ENCODE data around the gene TRMT1L. TPM values are rescaled to one million over a fixed set of nuclear protein-coding genes. Genes with fewer than 3 reads are reported as not detected.

TRMT1L gene
- total and polyA plus RNA-seq, 2 experiments from 2014 or later: 11.7 to 30.8 TPM

- H3K79me2 ChIP-seq (replicated peaks; ENCODE audit: insufficient read depth): no peaks in the 10 kb centered on the region
- H3K36me3 Mint-ChIP-seq (ENCODE audit: low read depth): no peaks in the 10 kb centered on the region
- no peak overlapping the region for H3K27ac ChIP-seq (ENCODE audit: low read depth)
- H3K27me3 ChIP-seq (ENCODE audit: insufficient read depth): peaks cover 5% of the 10 kb centered on the region
- H3K36me3 ChIP-seq (ENCODE audit: insufficient read depth): no peaks in the 10 kb centered on the region
- H3K9me3 Mint-ChIP-seq: no peaks in the 10 kb centered on the region
- TF ChIP-seq REST (IDR thresholded peaks at IDR 0.05; ENCODE audit: unreplicated experiment) (no peak), ZNF331 (CRISPR knock-in tag; IDR thresholded peaks at IDR 0.05; ENCODE audit: low read depth) (no peak), ZNF114 (CRISPR knock-in tag; IDR thresholded peaks at IDR 0.05) (no peak), JUNB (IDR thresholded peaks at IDR 0.05; ENCODE audit: unreplicated experiment) (no peak)
- peaks cover 1% of the 10 kb centered on the region for H3K27me3 Mint-ChIP-seq (ENCODE audit: insufficient read depth, low read depth, poor library complexity)
- H3K4me3 Mint-ChIP-seq: no peak overlapping the region
- H2AFZ ChIP-seq: no peak overlapping the region
- no peaks in the 10 kb centered on the region for H4K20me1 ChIP-seq (replicated peaks; ENCODE audit: insufficient read depth)
- H3K4me2 ChIP-seq: no peak overlapping the region
- no peaks in the 10 kb centered on the region for H3F3A ChIP-seq (replicated peaks; ENCODE audit: low read depth)
- DNase-seq (ENCODE audit: low spot score) (no peak), ATAC-seq (no peak)
- H3K27ac Mint-ChIP-seq: no peak overlapping the region
- peaks cover 5% of the 10 kb centered on the region; the same call in 1 of the 3 replicates for H3K4me1 Mint-ChIP-seq
- no peaks in the 10 kb centered on the region for H3K9me2 ChIP-seq (ENCODE audit: insufficient read depth)
- no peak overlapping the region for H3K4me3 ChIP-seq
- peaks cover 7% of the 10 kb centered on the region; the same call in 1 of the 2 replicates for H3K4me1 ChIP-seq (ENCODE audit: insufficient read depth)
These were observed 5.7 kb upstream of the TRMT1L start for GRCh38 chr1:185162491-185162890.

GRCh38 chr1:185159966-185160365 is 3.2 kb upstream of the TRMT1L start:
- no peaks in the 10 kb centered on the region for H3K9me2 ChIP-seq (ENCODE audit: insufficient read depth)
- no peak overlapping the region for H3K4me3 ChIP-seq
- H3F3A ChIP-seq (replicated peaks; ENCODE audit: low read depth): no peaks in the 10 kb centered on the region
- no peaks in the 10 kb centered on the region for H4K20me1 ChIP-seq (replicated peaks; ENCODE audit: insufficient read depth)
- no peak overlapping the region for H3K4me2 ChIP-seq
- H3K36me3 ChIP-seq (ENCODE audit: insufficient read depth): no peaks in the 10 kb centered on the region
- no peak overlapping the region for H3K27ac ChIP-seq (ENCODE audit: low read depth)
- H3K4me1 Mint-ChIP-seq: peaks cover 12% of the 10 kb centered on the region
- peaks cover 6% of the 10 kb centered on the region for H3K27me3 Mint-ChIP-seq (ENCODE audit: insufficient read depth, low read depth, poor library complexity)
- no peak for DNase-seq (ENCODE audit: low spot score)
- H3K27me3 ChIP-seq (ENCODE audit: insufficient read depth): peaks cover 5% of the 10 kb centered on the region
- ATAC-seq: no peak
- no peak overlapping the region for H2AFZ ChIP-seq
- no peak overlapping the region for H3K4me3 Mint-ChIP-seq
- no peak overlapping the region for H3K27ac Mint-ChIP-seq
- H3K4me1 ChIP-seq (ENCODE audit: insufficient read depth): peaks cover 11% of the 10 kb centered on the region
- no peaks in the 10 kb centered on the region for H3K36me3 Mint-ChIP-seq (ENCODE audit: low read depth)
- TF ChIP-seq CREB1 (CRISPR knock-in tag; IDR thresholded peaks at IDR 0.05; ENCODE audit: low read depth): no peak
- no peak for TF ChIP-seq STAT1 (IDR thresholded peaks at IDR 0.05; ENCODE audit: unreplicated experiment)
- no peak for TF ChIP-seq EZH2 (IDR thresholded peaks at IDR 0.05; ENCODE audit: low read depth, unreplicated experiment)
- TF ChIP-seq ZNF114 (CRISPR knock-in tag; IDR thresholded peaks at IDR 0.05): no peak
- TF ChIP-seq ZNF331 (CRISPR knock-in tag; IDR thresholded peaks at IDR 0.05; ENCODE audit: low read depth): no peak
- no peak for TF ChIP-seq NANOG (IDR thresholded peaks at IDR 0.05; ENCODE audit: borderline replicate concordance)
- TF ChIP-seq POLR2AphosphoS5 (IDR thresholded peaks at IDR 0.05; ENCODE audit: low read depth): no peak
- no peak for TF ChIP-seq CTCF (conservative IDR thresholded peaks at IDR 0.05; ENCODE audit: low read depth in 2 of 2)
- no peak for TF ChIP-seq EZH2phosphoT487 (IDR thresholded peaks at IDR 0.05; ENCODE audit: unreplicated experiment)
- peaks cover 10% of the 10 kb centered on the region for H3K79me2 ChIP-seq (replicated peaks; ENCODE audit: insufficient read depth)
- no peaks in the 10 kb centered on the region; the same call in 1 of the 3 replicates for H3K9me3 Mint-ChIP-seq
